ENCODE measurements around the gene PARD3. TPM values are rescaled to one million over a fixed set of nuclear protein-coding genes. Genes with fewer than 3 reads are reported as not detected.

The PARD3 gene
- total RNA-seq, 1 donor from 2014 or later: 37.5 TPM

GRCh38 chr10:34298346-34298818 is 516.7 kb downstream of the PARD3 start:
- no peak overlapping the region for H3K27ac ChIP-seq
- TF ChIP-seq, protein P1, sequence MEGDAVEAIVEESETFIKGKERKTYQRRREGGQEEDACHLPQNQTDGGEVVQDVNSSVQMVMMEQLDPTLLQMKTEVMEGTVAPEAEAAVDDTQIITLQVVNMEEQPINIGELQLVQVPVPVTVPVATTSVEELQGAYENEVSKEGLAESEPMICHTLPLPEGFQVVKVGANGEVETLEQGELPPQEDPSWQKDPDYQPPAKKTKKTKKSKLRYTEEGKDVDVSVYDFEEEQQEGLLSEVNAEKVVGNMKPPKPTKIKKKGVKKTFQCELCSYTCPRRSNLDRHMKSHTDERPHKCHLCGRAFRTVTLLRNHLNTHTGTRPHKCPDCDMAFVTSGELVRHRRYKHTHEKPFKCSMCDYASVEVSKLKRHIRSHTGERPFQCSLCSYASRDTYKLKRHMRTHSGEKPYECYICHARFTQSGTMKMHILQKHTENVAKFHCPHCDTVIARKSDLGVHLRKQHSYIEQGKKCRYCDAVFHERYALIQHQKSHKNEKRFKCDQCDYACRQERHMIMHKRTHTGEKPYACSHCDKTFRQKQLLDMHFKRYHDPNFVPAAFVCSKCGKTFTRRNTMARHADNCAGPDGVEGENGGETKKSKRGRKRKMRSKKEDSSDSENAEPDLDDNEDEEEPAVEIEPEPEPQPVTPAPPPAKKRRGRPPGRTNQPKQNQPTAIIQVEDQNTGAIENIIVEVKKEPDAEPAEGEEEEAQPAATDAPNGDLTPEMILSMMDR (IDR thresholded peaks at IDR 0.05): no peak
- intact Hi-C loops (cut with DNase I): no loop called here

GRCh38 chr10:34297541-34298345 is 517.4 kb downstream of the PARD3 start:
- TF ChIP-seq, protein P1 (IDR thresholded peaks at IDR 0.05): no peak
- no peak for DNase-seq (ENCODE audit: low spot score in 2 of 2)
- H3K4me3 ChIP-seq: no peak overlapping the region
- H3K27me3 ChIP-seq: no peaks in the 10 kb centered on the region
- no peak overlapping the region for H3K27ac ChIP-seq
- H3K4me1 ChIP-seq: peaks cover 0 to under 1% of the 10 kb centered on the region in 2 donors
- intact Hi-C loops (cut with DNase I): no loop called here
- no peaks in the 10 kb centered on the region for H3K9me3 ChIP-seq
- H3K36me3 ChIP-seq: no peaks in the 10 kb centered on the region

More at GRCh38 chr10:34298346-34298818, 516.7 kb downstream of the PARD3 start:
- H3K9me3 ChIP-seq: no peaks in the 10 kb centered on the region
- H3K4me3 ChIP-seq: no peak overlapping the region
- H3K36me3 ChIP-seq: no peaks in the 10 kb centered on the region
- no peaks in the 10 kb centered on the region for H3K27me3 ChIP-seq
- H3K4me1 ChIP-seq: no peaks in the 10 kb centered on the region
- DNase-seq (ENCODE audit: low spot score in 2 of 2): no peak

GRCh38 chr10:34295142-34295548 is 520.0 kb downstream of the PARD3 start:
- Histone ChIP-seq H3K27me3 (no peaks in the 10 kb centered on the region), H3K36me3 (no peaks in the 10 kb centered on the region), H3K9me3 (no peaks in the 10 kb centered on the region), H3K4me3 (no peak overlapping the region), H3K27ac (no peak overlapping the region), H3K4me1 (peaks cover 0 to 3% of the 10 kb centered on the region in 2 donors)
- DNase-seq (ENCODE audit: low spot score in 2 of 2): no peak
- TF ChIP-seq, protein P1 (IDR thresholded peaks at IDR 0.05): no peak
- intact Hi-C loops (cut with DNase I): no loop called here

DNA sequence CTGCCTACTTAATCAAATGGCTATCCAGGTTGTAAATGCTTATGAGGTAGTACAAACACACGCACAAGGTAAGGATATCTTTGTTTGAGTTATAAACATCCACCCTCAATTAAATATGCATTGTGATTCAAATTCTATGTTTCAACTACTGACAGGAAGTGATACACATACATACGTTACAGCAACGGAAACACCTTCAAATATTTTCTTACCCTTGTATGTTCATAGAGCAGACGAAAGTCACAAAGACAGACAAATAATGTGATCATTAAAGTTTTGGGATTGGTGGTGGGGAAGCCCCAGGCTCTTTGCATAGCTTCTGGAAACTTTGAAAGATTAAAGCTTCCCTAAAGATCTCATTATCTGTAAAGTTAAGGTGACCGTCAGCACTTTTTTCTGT is 521.0 kb downstream of the PARD3 start:
- TF ChIP-seq, protein P1 (IDR thresholded peaks at IDR 0.05): no peak
- Histone ChIP-seq H3K4me3 (no peak overlapping the region), H3K36me3 (no peaks in the 10 kb centered on the region), H3K4me1 (peaks cover 0 to 3% of the 10 kb centered on the region in 2 donors), H3K9me3 (no peaks in the 10 kb centered on the region), H3K27me3 (no peaks in the 10 kb centered on the region), H3K27ac (no peak overlapping the region)
- DNase-seq (ENCODE audit: low spot score in 2 of 2): no peak
- intact Hi-C loops (cut with DNase I): no loop called here

GRCh38 chr10:34292675-34293074 is 522.4 kb downstream of the PARD3 start:
- Histone ChIP-seq H3K4me1 (peaks cover 0 to 3% of the 10 kb centered on the region in 2 donors), H3K36me3 (no peaks in the 10 kb centered on the region), H3K9me3 (no peaks in the 10 kb centered on the region), H3K27me3 (no peaks in the 10 kb centered on the region), H3K4me3 (no peak overlapping the region), H3K27ac (no peak overlapping the region)
- DNase-seq (ENCODE audit: low spot score in 2 of 2): no peak
- intact Hi-C loops (cut with DNase I): no loop called here
- TF ChIP-seq, protein P1 (IDR thresholded peaks at IDR 0.05): no peak
